Left ventricle myocardium inferior (tissue), 1 donor: Measurements from ENCODE around the gene VASN. TPM values are rescaled to one million over a fixed set of nuclear protein-coding genes. Genes with fewer than 3 reads are reported as not detected.

Experiments used
- DNase-seq: peaks from one replicate; pipeline ENCODE4 v3.0.0-alpha.2; 2020
- H3K27ac ChIP-seq: fragments of 200-600 bp; replicated peaks from 2 replicates; pipeline ENCODE4 v1.8.0; 2021
- H3K27me3 ChIP-seq: fragments of 200-600 bp; 2 replicates; pipeline ENCODE4 v1.8.0; 2021; ENCODE audit warnings: low read depth
- H3K36me3 ChIP-seq: fragments of 200-600 bp; 2 replicates; pipeline ENCODE4 v1.8.0; 2021
- H3K4me1 ChIP-seq: fragments of 200-600 bp; 2 replicates; pipeline ENCODE4 v1.8.0; 2021
- H3K4me3 ChIP-seq: fragments of 200-600 bp; 2 replicates; pipeline ENCODE4 v1.8.0; 2021; ENCODE audit warnings: mild to moderate bottlenecking, moderate library complexity
- H3K9me3 ChIP-seq: fragments of 200-600 bp; replicated peaks from 2 replicates; pipeline ENCODE4 v1.8.0; 2021
- CTCF ChIP-seq: fragments of 200-600 bp; IDR thresholded peaks from 2 replicates; pipeline ENCODE4 v1.8.0; 2021; ENCODE audit warnings: antibody characterized with exemption, mild to moderate bottlenecking, borderline replicate concordance
- intact Hi-C: fragments of 100-400 bp; cut with micrococcal nuclease; formaldehyde crosslinking; loops from one replicate; pipeline ENCODE4 v1.11.0; 2022
- total RNA-seq: library from RNA; stranded (reverse); fragmentation: NEBNext Ultra II Directional; extraction: Animal tissue kit (Norgen Biotek cat#: 25700); gene quantifications from one replicate; pipeline ENCODE4 v1.2.1, GENCODE V29; 2021
- donor health status: DM: no; HTN: yes; CAD: no; lungs with severe emphysema.

The VASN gene
- total RNA-seq, 1 donor from 2014 or later: 5.5 TPM

- Histone ChIP-seq H3K27ac (peak overlapping the region; percentile 84), H3K9me3 (no peaks in the 10 kb centered on the region), H3K4me1 (peaks cover 94% of the 10 kb centered on the region), H3K36me3 (peaks cover 6% of the 10 kb centered on the region), H3K4me3 (no peak overlapping the region), H3K27me3 (no peaks in the 10 kb centered on the region)
- no peak for TF ChIP-seq CTCF
- intact Hi-C loops: no loop called here
- DNase-seq: peak; percentile 51
Measured at GRCh38 chr16:4388271-4389021, 16.8 kb downstream of the VASN start.

- intact Hi-C loops: no loop called here
- Histone ChIP-seq H3K4me3 (no peak overlapping the region), H3K9me3 (no peaks in the 10 kb centered on the region), H3K36me3 (peaks cover 8% of the 10 kb centered on the region), H3K27me3 (no peaks in the 10 kb centered on the region), H3K4me1 (peaks cover 85% of the 10 kb centered on the region), H3K27ac (peak overlapping the region; percentile 84)
- DNase-seq: peak; percentile 35
- no peak for TF ChIP-seq CTCF
Measured at GRCh38 chr16:4389051-4389955, 17.7 kb downstream of the VASN start.

- no peak for DNase-seq
- peaks cover 18% of the 10 kb centered on the region for H3K36me3 ChIP-seq
- intact Hi-C loops: no loop called here
Measured at GRCh38 chr16:4390266-4391260, 18.9 kb downstream of the VASN start.

GRCh38 chr16:4391631-4392381 is 20.2 kb downstream of the VASN start:
- Histone ChIP-seq H3K27me3 (no peaks in the 10 kb centered on the region), H3K4me1 (peaks cover 60% of the 10 kb centered on the region), H3K9me3 (no peaks in the 10 kb centered on the region), H3K27ac (peak overlapping the region; percentile 63), H3K4me3 (no peak overlapping the region), H3K36me3 (peaks cover 18% of the 10 kb centered on the region)
- intact Hi-C loops: no loop called here
- no peak for DNase-seq
- TF ChIP-seq CTCF: no peak

More at GRCh38 chr16:4390266-4391260, 18.9 kb downstream of the VASN start:
- Histone ChIP-seq H3K9me3 (no peaks in the 10 kb centered on the region), H3K4me1 (peaks cover 73% of the 10 kb centered on the region), H3K27ac (peak overlapping the region; percentile 84), H3K4me3 (no peak overlapping the region), H3K27me3 (no peaks in the 10 kb centered on the region)
- no peak for TF ChIP-seq CTCF
